Measurements from ENCODE around the gene CROCC2. TPM values are rescaled to one million over a fixed set of nuclear protein-coding genes. Genes with fewer than 3 reads are reported as not detected.

CROCC2 gene
- total and polyA plus RNA-seq, 12 donors: 0.07 to 0.65 (median 0.28) TPM; not detected in 6

DNA sequence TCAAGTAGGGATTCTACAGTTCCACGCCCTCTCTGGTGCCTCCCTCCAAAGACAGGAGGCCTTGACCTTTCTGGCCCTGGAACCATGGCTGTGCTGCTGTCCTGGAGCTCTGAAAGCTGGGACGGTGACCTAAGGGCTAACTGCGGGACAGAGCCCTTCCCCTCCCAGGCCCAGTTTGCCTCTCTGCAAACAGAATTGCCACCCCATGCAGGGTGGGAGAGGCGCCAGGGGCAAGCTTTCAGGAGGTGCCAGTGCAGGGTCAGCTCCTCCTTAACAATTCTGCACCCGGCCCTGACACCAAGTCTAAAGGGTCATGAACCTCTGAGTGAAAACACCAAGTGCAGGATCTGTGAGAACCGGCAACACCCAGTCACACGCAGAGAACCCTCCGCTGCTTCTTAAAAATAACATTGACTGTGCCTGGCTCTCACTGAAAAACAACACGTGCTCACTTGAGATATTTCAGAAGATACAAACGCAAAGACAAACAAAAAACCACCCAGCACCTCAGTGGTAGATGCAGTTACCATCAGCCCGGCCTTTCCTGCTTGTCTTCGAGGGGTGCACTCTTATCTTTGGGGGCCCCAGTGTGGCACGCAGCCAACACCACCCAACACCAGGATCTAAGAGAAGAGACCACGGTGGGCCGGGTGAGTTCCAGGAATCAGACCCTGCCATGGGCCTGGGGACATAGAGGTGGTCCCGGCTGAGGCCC, 91.2 kb downstream of the CROCC2 start:
- TF ChIP-seq POLR2A (IDR thresholded peaks at IDR 0.05): peak in 1 of 2 donors; percentile 22
- TF ChIP-seq, protein P1, sequence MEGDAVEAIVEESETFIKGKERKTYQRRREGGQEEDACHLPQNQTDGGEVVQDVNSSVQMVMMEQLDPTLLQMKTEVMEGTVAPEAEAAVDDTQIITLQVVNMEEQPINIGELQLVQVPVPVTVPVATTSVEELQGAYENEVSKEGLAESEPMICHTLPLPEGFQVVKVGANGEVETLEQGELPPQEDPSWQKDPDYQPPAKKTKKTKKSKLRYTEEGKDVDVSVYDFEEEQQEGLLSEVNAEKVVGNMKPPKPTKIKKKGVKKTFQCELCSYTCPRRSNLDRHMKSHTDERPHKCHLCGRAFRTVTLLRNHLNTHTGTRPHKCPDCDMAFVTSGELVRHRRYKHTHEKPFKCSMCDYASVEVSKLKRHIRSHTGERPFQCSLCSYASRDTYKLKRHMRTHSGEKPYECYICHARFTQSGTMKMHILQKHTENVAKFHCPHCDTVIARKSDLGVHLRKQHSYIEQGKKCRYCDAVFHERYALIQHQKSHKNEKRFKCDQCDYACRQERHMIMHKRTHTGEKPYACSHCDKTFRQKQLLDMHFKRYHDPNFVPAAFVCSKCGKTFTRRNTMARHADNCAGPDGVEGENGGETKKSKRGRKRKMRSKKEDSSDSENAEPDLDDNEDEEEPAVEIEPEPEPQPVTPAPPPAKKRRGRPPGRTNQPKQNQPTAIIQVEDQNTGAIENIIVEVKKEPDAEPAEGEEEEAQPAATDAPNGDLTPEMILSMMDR (IDR thresholded peaks at IDR 0.05): no peak
- Histone ChIP-seq H3K4me3 (peak overlapping the region in 1 of 4 donors; percentile 97), H3K27me3 (no peaks in the 10 kb centered on the region), H3K9me3 (replicated peaks in 1 of 3) (no peaks in the 10 kb centered on the region), H3K36me3 (replicated peaks in 1 of 2) (no peaks in the 10 kb centered on the region), H3K4me1 (replicated peaks in 1 of 2) (peaks cover 42 to 48% of the 10 kb centered on the region in 2 donors), H3K27ac (peak overlapping the region in 3 of 5 donors; percentile 83 to 94 (median 89))
- intact Hi-C loops (cut with DNase I): no loop called here
- WGBS, 4 donors: 39 to 42% (median 41%) methylated on average over 11 to 16 of the region's 16 CpGs
- DNase-seq: peak in 6 of 7 donors; percentile 40 to 72 (median 60)

DNA sequence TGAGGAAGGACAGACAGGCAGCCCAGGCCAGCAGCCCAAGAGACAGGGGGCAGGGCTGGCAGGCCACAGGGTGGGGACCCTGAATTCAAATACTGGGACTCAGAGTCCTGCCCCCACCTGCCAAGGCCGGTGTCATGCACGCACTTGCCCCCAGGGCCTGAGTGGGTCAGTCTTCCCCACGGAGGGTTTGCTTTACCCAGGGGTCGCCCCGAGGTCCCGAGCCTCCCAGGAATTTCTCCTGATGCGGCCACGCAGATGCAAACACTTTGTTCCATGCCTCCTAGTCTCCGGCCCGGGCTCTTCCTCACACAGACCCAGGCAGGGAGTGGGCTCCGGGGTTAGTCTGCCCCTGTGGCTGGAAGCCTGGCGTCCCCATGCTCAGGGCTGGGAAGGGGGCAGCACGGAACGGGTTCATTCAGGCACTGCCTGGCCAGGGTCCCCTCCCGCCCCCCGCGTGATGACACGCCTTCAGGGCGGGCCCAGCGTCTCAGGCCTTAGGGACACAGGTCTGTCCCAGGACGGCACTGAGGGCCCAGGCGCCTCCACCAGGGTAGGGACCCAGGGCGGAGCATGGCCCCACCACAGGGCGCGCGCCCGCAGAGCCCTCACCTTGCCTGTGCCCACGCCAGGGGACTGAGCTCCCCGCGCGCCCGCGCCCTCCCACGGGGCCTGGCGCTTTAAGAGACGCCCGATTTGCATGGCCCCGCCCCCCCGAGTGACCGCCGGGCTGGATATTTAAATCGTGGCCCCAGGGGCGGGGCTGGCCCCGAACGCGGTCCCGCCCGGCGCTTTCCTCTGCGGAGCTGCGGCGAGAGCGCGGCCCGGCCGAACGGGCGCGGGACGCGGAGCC, 91.9 kb downstream of the CROCC2 start, which contains the start of gene SNED1:
SNED1 (plus strand) TSS at position 763 of the 850 bp plus-strand sequence. CDS start 220 bp downstream, outside the sequence.
- 4 to 25% (median 14%) methylated on average over 7 to 61 of the region's 61 CpGs for whole genome bisulfite sequencing, 4 donors
- H3K27me3 ChIP-seq: no peaks in the 10 kb centered on the region
- no peaks in the 10 kb centered on the region for H3K9me3 ChIP-seq (replicated peaks in 1 of 3)
- peak within 1 kb of the TSS; percentile 30 to 97 (median 49) for H3K4me3 ChIP-seq
- TF ChIP-seq, protein P1 (IDR thresholded peaks at IDR 0.05): peak in 1 of 6 experiments; percentile 4
- TF ChIP-seq POLR2A (IDR thresholded peaks at IDR 0.05): peak; percentile 6 to 73
- peak; percentile 83 to 94 (median 90) for DNase-seq
- intact Hi-C loops (cut with DNase I): no loop called here
- peaks cover 42 to 47% of the 10 kb centered on the region in 2 donors for H3K4me1 ChIP-seq (replicated peaks in 1 of 2)
- peak within 1 kb of the TSS in 4 of 5 donors; percentile 65 to 94 (median 86) for H3K27ac ChIP-seq
- no peaks in the 10 kb centered on the region for H3K36me3 ChIP-seq (replicated peaks in 1 of 2)

DNA sequence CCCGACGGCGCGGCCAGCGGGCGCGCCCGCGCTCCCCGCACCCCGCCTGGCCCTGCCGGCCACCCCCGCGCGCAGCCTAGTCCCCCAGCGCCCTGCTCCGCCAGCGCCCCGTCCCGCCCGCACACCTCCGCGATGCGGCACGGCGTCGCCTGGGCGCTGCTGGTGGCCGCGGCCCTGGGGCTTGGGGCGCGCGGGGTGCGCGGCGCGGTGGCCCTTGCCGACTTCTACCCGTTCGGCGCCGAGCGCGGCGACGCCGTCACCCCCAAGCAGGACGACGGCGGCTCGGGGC, 92.5 kb downstream of the CROCC2 start:
- intact Hi-C loops (cut with DNase I): no loop called here
- Histone ChIP-seq H3K9me3 (replicated peaks in 1 of 3) (peaks cover 0 to 4% (median 0%) of the 10 kb centered on the region in 3 donors), H3K4me3 (peak overlapping the region; percentile 30 to 97 (median 38)), H3K27ac (peak overlapping the region in 4 of 5 donors; percentile 59 to 94 (median 65)), H3K4me1 (replicated peaks in 1 of 2) (peaks cover 42 to 47% of the 10 kb centered on the region in 2 donors), H3K27me3 (no peaks in the 10 kb centered on the region), H3K36me3 (replicated peaks in 1 of 2) (no peaks in the 10 kb centered on the region)
- WGBS, 4 donors: 1% methylated on average over 50 to 51 of the region's 51 CpGs; no CpG with 5 or more reads in 2 of the 4 donors
- TF ChIP-seq, protein P1 (IDR thresholded peaks at IDR 0.05): no peak
- peak in 1 of 2 donors; percentile 1 for TF ChIP-seq POLR2A (IDR thresholded peaks at IDR 0.05)
- DNase-seq: no peak
